HUES6 (cell line): Measurements from ENCODE around the gene NOP10.

Experiments
- H3K27ac ChIP-seq: 2 replicates; pipeline ENCODE4 v1.7.0; 2013; ENCODE audit warnings: low read depth, mild to moderate bottlenecking, low read length, inconsistent platforms
- H3K27me3 ChIP-seq: 2 replicates; pipeline ENCODE4 v1.6.1; 2013; ENCODE audit warnings: low read length; ENCODE audit not compliant: control insufficient read depth, insufficient read depth
- H3K36me3 ChIP-seq: 2 replicates; pipeline ENCODE4 v1.6.1; 2013; ENCODE audit warnings: low read length; ENCODE audit not compliant: control insufficient read depth, insufficient read depth
- H3K4me1 ChIP-seq: 2 replicates; pipeline ENCODE4 v1.6.1; 2013; ENCODE audit warnings: low read length; ENCODE audit not compliant: control insufficient read depth, insufficient read depth
- H3K4me3 ChIP-seq: 2 replicates; pipeline ENCODE4 v1.5.1; 2013; ENCODE audit warnings: low read depth, low read length
- H3K9ac ChIP-seq: one replicate; pipeline ENCODE4 v1.6.1; 2013; ENCODE audit warnings: mild to moderate bottlenecking, low read length
- H3K9me3 ChIP-seq: 2 replicates; pipeline ENCODE4 v1.6.1; 2013; ENCODE audit warnings: low read depth, low read length; ENCODE audit not compliant: control insufficient read depth, insufficient read depth

The NOP10 gene

DNA sequence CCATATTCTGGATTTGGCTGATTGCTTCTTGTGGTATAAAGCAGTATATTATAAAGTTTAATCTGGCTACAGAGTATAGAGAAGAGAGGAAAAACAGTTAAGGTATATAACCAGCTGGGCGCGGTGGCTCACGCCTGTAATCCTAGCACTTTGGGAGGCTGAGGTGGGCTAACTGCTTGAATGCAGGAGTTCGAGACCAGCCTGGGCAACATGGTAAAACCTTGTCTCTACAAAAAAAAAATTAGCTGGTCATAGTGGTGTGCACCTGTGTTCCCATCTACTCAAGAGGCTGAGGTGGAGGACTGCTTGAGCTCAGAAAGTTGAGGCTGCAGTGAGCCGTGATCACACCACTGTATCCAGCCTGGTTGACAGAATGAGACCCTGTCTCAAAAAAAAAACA is 12.7 kb downstream of the NOP10 start:
- H3K27me3 ChIP-seq: no peaks in the 10 kb centered on the region
- no peak overlapping the region for H3K27ac ChIP-seq
- no peaks in the 10 kb centered on the region for H3K4me1 ChIP-seq
- no peaks in the 10 kb centered on the region for H3K9me3 ChIP-seq
- H3K4me3 ChIP-seq: no peak overlapping the region
- no peaks in the 10 kb centered on the region for H3K36me3 ChIP-seq
- H3K9ac ChIP-seq: no peak overlapping the region

DNA sequence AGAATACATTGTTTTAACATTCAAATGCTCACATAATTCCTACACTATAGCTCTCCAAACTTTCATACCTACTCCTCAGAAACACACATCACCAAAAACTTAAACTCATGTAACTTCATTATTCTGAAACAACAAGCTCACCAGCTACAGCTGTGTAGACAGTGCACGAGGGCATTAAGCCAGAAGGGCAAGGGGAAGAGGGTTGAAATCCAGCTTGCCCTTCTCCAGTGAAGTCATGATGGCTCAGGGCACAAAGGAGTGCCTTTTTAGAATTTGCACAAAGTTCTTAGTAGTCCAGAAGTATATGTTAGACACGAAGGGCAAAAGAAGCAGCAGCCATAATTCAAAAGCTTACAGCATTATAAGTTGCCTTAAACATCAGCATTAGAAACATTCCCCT is 13.9 kb downstream of the NOP10 start:
- Histone ChIP-seq H3K27me3 (no peaks in the 10 kb centered on the region), H3K9me3 (no peaks in the 10 kb centered on the region), H3K4me3 (no peak overlapping the region), H3K36me3 (no peaks in the 10 kb centered on the region), H3K27ac (no peak overlapping the region), H3K9ac (no peak overlapping the region), H3K4me1 (no peaks in the 10 kb centered on the region)

DNA sequence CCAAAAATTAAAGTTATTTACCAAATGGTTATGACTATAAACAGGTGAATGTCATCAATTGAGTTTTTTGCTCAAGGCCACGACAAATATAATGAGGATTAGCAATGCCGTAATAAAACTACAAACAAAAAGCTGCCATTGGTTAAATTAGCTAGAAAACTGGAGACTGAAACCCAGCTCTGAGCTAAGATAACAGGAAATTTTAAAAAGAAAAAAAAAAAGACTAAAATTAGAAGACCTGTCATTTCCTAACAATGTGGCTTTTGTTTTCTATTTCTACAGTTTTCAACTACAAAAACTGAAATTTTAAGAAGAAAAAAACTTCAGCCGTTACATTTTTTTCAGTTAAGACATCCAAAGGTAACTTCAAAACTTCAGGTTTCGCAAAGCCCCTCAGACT is 15.0 kb downstream of the NOP10 start:
- Histone ChIP-seq H3K9ac (no peak overlapping the region), H3K4me3 (no peak overlapping the region), H3K27me3 (no peaks in the 10 kb centered on the region), H3K9me3 (peaks cover 4% of the 10 kb centered on the region; the same call in 1 of the 2 replicates), H3K27ac (no peak overlapping the region), H3K36me3 (no peaks in the 10 kb centered on the region), H3K4me1 (no peaks in the 10 kb centered on the region)

DNA sequence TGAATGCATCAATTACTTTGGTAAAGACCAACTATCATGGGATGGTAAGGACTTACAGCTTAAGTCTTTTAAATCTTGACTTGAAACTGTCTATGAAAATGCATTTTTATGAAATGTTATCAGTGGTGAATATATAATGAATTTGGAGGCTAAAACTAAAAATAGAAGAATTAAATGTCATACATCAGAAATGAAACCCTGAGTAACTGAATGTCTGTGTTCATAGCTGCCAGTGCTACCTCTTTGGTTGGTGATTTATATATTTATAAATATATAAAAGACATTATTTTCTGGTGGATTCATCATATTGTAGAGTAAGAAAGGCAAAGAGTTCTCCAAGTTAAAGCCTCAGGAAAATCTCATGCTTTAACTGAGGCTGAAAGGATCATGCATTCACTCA is 17.6 kb downstream of the NOP10 start:
- H3K4me3 ChIP-seq: no peak overlapping the region
- H3K27me3 ChIP-seq: no peaks in the 10 kb centered on the region
- no peak overlapping the region for H3K9ac ChIP-seq
- H3K9me3 ChIP-seq: peaks cover 4% of the 10 kb centered on the region; the same call in 1 of the 2 replicates
- no peak overlapping the region for H3K27ac ChIP-seq
- H3K4me1 ChIP-seq: no peaks in the 10 kb centered on the region
- H3K36me3 ChIP-seq: no peaks in the 10 kb centered on the region

DNA sequence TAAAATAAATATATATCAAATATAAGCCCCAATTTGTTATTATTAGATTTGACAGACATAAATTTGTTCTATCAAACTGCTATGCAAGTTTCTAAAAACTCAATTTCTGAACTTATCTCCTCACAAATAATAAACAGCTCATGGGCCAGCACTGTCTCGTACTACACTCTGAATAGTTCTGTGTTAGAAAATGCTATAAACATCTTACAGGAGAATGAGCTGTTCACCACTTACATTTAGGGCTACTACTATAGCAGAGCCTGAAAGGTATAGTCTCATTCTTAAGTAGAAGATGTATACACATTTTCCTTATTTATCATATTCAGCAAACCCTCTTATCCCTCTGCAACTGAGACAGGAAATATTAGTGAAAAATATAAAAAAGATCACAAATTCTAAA is 18.0 kb downstream of the NOP10 start:
- Histone ChIP-seq H3K4me3 (no peak overlapping the region), H3K4me1 (no peaks in the 10 kb centered on the region), H3K27me3 (no peaks in the 10 kb centered on the region), H3K9me3 (peaks cover 4% of the 10 kb centered on the region; the same call in 1 of the 2 replicates), H3K9ac (no peak overlapping the region), H3K27ac (no peak overlapping the region), H3K36me3 (no peaks in the 10 kb centered on the region)

DNA sequence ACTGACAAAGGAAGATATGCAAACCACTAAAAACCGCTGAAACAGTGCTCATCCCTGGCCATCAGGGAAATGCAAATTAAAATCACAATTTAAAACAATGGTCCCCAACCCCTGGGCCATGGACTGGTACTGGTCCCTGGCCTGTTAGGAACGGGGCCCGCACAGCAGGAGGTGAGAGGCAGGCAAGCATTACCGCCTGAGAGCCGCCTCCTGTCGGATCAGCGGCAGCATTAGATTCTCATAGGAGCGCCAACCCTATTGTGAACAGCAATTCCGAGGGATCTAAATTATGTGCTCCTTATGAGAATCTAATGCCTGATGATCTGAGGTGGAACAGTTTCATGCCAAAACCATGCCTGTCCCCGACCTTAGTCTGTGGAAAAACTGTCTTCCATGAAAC is 19.7 kb downstream of the NOP10 start:
- Histone ChIP-seq H3K9ac (no peak overlapping the region), H3K4me1 (peaks cover 4% of the 10 kb centered on the region; the same call in 1 of the 2 replicates), H3K36me3 (no peaks in the 10 kb centered on the region), H3K27ac (no peak overlapping the region), H3K27me3 (no peaks in the 10 kb centered on the region), H3K9me3 (peaks cover 4% of the 10 kb centered on the region; the same call in 1 of the 2 replicates), H3K4me3 (no peak overlapping the region)

DNA sequence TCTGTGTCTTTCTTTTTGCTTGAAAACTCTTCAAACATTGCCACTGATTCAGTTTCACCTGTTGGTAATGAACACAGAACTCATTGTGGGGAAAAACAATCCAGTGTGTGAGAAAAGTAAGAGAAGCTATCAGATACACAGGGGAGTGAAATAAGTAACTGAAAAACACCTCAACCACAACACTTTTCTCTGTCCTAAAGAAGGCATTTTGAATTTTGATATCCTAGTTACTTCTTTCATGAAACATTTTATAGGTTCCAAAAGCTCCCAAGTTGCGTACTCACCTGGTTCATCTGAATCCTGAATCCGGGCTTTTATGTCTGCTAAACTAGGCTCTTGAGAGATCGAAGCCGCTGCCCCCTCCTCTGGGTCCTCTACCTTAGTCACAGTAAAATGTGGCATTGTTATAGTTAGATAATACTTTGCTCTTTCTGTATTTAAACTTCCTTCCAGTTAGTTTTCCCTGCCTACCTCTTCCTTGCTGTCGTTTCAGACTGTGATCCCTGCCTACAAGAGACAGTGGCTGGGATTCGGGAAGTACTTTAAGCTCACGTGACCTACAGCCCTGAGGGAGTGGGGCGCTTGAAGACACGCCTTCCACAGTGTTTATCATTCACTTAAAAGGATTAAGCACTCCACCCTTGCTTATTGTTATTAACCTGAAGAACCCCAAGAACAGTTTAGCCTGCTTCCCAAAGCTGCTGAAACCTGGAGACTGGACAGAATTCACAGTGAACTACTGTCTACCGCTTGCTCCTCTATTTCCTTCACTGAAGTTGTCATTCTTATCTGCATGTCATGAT is 24.5 kb downstream of the NOP10 start:
- H3K27ac ChIP-seq: no peak overlapping the region
- H3K4me3 ChIP-seq: peak overlapping the region; percentile 64
- H3K9ac ChIP-seq: peak overlapping the region; percentile 67
- H3K27me3 ChIP-seq: no peaks in the 10 kb centered on the region
- H3K36me3 ChIP-seq: no peaks in the 10 kb centered on the region
- H3K4me1 ChIP-seq: peaks cover 7% of the 10 kb centered on the region
- H3K9me3 ChIP-seq: peaks cover 2% of the 10 kb centered on the region; the same call in 1 of the 2 replicates

DNA sequence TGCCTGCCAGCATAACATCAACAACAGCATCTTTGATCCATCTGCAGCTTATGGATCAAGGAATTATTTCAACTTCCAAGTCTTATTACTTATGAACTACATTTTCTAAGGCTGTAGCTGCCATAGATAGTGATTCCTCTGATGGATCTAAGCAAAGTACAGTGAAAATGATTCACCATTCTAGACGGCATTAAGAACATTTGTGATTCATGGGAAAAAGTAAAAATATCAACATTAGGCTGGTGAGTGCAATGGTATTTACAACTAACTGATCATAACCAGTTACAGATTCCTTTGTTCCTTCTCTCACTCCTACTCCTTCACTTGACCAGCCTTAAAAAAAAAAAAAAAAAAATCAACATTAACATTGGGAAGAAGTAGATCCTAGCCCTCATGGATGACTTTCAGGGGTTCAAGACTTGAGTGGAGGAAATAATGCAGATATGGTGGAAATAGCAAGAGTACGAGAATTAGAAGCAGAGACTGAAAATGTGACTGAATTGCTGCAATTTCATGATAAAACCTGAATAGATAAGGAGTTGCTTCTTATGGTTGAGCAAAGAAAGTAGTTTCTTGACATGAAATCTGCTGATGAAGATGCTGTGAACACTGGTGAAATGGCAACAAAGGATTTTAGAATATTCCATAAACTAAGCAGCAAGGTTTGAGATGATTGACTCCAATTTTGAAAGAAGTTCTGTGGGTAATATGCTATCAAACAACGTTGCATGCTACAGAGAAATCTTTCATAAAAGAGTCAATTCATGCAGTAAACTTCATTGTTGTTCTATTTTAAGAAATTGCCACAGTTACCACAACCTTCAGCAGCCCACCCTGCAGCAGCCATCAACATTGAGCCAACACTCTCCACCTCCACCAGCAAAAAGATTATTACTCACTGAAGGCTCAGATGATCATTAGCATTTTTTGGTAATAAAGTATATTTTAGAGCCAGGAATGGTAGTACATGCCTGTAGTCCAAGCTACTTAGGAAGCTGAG is 28.1 kb downstream of the NOP10 start:
- Histone ChIP-seq H3K4me1 (peaks cover 7% of the 10 kb centered on the region), H3K27me3 (no peaks in the 10 kb centered on the region), H3K9ac (no peak overlapping the region), H3K4me3 (no peak overlapping the region), H3K9me3 (no peaks in the 10 kb centered on the region), H3K27ac (no peak overlapping the region), H3K36me3 (no peaks in the 10 kb centered on the region)

DNA sequence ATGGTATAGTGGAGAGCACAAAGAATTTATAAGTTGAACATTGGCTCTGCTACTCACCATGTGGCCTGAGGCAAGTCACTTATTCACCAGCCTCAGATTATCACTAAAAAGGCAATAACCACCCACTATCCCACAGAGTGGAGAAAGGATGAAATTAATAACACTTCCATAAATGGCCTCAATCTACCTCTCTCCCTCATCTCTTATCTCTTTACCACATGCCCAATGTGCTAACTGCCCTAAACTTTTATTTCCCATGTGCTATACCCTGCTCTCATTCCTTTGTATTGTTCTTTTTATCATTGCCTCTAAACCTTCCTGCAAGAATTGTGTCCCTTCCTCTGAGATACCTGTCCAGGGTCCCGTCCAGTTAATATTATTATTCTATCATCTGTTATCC is 31.4 kb downstream of the NOP10 start:
- Histone ChIP-seq H3K4me3 (no peak overlapping the region), H3K9ac (no peak overlapping the region), H3K36me3 (no peaks in the 10 kb centered on the region), H3K27me3 (no peaks in the 10 kb centered on the region), H3K9me3 (no peaks in the 10 kb centered on the region), H3K27ac (no peak overlapping the region), H3K4me1 (no peaks in the 10 kb centered on the region)

DNA sequence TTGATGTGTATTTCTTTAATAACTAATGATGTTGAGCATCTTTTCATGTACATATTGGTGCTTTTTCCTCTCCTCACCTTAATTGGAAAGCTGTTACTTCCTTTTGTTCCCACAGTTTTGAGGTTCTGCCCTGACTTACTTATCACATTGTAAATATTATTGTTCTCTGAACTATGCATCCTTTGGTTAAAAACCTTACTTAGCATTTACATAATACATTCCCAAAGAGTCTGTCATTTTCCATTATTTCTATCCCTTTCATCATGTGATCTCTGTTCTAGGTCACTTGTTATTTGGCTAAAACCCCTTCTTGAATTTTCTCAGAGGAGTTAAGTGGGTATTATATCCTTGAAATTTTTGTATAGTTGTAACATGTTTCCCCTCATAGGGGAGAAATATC is 38.3 kb downstream of the NOP10 start:
- no peak overlapping the region for H3K27ac ChIP-seq
- H3K4me1 ChIP-seq: no peaks in the 10 kb centered on the region
- H3K36me3 ChIP-seq: no peaks in the 10 kb centered on the region
- H3K27me3 ChIP-seq: no peaks in the 10 kb centered on the region
- no peak overlapping the region for H3K4me3 ChIP-seq
- no peak overlapping the region for H3K9ac ChIP-seq
- no peaks in the 10 kb centered on the region for H3K9me3 ChIP-seq

DNA sequence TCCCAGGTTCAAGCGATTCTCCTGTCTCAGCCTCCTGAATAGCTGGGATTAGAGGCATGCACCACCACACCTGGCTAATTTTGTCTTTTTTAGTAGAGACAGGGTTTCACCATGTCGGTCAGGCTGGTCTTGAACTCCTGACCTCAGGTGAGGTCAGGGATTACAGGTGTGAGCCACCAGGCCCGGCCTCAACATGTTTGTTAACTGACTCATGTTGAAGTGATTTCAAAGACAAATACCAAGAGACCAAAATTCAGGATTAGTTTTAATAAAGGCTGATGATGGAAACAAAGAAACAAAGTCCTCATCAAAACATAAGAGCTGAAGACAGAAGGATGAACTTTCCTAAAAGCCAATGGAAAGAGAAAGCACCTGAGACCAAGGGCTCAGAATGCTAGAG is 41.9 kb downstream of the NOP10 start:
- Histone ChIP-seq H3K9ac (no peak overlapping the region), H3K9me3 (no peaks in the 10 kb centered on the region)

More for the DNA sequence above, 41.9 kb downstream of the NOP10 start:
- no peaks in the 10 kb centered on the region for H3K4me1 ChIP-seq
- no peak overlapping the region for H3K4me3 ChIP-seq
- no peaks in the 10 kb centered on the region for H3K36me3 ChIP-seq
- H3K27me3 ChIP-seq: no peaks in the 10 kb centered on the region
- no peak overlapping the region for H3K27ac ChIP-seq
